GM19193 (cell line): Measurements from ENCODE around the gene AUNIP.

ENCODE experiments used
- POLR2A ChIP-seq: IDR thresholded peaks from 4 replicates; pipeline ENCODE4 v1.6.1; 2011; ENCODE audit not compliant: insufficient read depth, insufficient read length; ENCODE audit errors: extremely low read depth

Gene AUNIP

DNA sequence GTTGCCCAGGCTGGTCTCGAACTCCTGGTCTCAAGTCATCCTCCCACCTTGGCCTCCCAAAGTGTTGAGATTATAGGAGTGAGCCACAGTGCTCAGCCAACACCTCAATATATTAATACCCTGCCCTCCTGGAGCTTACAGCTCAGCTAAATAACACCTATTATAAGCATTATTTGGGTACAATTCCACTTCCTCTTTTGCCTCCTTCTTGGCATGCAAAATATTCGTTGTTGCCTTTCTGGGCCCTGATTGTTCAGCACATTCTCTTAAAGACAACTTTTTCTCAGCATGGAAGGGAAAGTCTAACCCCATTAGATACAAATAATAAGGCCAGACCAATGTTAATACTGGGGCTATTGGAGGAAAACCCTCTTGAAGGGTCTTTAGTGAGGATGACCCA, 13.5 kb upstream of the AUNIP start:
- no peak for TF ChIP-seq POLR2A

DNA sequence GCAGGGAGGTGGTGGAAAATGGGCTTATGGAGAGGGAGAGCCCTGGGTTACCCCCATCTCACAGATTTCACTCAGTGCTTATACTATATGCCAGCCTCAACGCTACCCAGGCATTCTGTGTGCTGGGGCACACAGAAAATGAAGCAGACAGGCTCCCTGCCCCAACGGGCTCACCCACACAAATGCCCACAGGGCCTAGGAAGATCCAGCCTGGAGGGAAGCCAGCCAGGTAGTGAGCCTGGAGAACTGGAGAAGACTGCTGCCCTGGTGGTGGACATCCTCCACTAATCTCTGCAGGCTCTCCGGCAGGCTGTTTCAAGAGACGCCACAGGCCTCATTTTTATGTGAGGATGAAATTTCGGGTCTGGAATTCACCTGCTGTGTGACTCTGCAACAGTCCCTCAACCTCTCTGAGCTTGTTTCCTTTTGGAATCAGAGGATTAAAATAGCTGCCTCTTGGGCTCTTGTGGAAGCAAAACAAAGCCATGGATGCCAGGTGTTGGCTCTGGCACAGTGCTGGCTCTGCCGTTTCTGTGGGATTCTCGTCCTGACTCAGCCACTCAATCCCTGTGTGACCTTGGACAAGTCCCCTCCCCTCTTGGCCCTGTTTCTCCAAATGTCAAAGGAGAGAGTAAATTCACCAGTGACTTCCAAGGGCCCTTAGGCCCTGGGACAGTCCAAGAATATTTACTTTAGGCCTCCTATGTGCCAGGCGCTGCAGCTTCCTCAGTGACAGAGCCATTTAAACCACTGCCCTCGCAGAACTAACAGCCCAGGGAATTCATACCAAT, 12.6 kb upstream of the AUNIP start:
- TF ChIP-seq POLR2A = no peak

DNA sequence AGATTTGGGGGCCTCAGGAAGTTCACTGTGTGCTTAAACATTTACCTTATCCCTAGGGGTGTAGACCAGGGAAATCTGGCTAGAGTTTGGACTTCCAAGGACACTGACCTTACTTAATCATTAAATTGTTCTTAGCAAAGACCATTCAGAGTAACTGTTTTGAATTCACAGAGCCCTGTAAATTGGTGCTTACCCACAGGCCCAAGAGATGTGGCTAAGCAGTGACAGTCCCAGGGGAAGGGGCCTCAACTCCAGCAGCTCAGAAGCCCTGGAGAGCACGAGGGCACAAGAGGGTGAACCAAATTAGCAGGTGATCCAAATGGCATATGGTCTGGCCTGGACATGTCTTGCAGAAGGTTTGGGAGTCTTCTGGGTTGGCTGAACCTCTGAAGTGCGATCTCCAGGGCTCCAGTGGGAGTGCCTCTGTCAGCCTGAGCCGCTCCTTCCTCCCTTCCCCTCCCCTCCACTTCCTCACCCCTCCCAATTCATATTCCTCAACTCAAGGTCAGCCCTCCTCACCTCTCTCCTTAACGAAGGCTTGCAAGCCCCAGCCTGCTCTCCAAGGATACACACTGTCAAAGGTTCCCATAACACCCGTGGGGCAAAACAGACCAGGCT, 11.9 kb upstream of the AUNIP start:
- TF ChIP-seq POLR2A = no peak

DNA sequence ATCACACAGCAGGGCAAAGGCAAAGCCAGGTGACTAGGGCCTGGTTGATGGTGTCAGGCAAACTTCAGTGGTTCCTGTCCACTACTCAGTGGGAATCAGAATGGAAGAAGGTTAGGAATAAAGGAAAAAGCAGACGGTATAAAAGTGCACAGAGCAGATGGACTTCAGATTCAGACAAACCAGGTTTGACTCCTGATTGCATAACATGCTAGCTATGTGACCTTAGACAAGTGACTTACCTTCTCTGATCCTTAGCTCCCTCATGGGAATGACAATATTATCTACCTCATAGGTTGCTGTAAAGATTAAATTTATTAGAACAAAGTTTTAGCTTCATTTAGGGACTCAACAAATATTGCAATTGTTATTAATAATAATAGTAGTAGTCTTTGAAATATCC, 11.4 kb upstream of the AUNIP start:
- TF ChIP-seq POLR2A = no peak

DNA sequence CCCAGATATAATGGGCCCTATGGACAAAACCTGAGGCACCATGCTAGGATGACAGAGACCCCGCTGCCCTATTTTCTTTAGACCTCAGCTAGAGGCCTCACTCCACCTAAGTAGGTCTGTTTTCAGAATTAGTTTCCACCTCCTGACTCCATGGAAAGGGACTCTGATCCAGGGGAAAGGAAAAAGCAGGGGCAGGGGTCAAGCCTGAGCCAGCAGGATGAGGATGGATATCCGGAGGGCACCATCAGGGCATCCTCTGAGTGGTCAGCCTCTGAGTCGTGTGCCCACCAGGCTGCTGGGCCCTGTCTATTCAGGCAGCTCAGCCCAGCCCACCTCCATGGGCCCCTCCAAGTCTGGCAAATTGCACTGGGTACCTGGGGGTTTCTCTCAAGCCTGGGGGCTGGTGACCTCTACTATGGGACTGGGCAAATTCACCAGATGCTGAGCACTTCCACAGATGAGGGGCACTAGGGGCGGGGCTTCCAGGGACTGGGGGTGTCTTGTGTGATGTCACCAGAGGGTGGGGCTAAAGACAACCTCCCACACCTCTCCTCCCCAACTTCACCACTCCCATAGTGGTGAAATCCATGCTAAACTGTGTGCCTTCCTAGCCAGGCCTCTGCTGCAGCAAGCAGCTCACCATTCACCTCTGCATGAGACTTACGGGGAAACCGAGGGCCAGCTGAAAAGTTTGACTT, 10.8 kb upstream of the AUNIP start:
- no peak for TF ChIP-seq POLR2A

DNA sequence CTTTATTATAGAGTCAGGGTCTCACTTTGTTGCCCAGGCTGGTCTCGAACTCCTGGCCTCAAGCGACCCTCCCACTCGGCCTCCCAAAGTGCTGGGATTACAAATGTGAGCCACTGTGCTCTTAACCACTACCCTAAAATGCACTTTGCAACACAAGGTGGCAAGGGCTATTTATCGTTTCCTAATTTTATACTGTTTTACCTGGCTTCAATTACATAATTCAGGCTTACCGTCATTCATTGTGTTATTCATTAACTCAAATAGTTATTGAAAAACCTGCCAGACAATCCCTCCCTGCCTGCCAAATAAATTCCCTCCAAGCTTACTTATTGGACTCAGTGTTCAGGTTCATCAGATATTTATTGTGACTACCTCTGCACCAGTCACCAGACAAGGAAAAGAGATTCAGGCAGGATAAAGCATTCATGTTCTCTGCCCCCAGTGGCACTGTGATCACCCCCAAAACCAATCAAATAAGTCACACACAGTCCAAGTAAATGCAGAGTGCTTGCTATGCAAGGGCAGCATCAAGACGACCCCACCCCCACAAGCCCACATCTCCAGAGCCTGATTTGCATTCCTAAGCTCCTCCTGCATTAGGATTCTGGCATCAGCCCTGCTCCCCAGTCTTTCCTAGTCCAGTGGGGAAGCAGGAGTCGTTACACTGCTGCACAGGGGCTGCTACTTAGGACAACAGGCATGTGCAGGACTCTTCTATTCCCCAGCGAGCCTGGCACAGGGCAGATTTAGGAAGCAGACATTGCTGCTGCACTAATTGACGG, 8.1 kb upstream of the AUNIP start:
- no peak for TF ChIP-seq POLR2A

DNA sequence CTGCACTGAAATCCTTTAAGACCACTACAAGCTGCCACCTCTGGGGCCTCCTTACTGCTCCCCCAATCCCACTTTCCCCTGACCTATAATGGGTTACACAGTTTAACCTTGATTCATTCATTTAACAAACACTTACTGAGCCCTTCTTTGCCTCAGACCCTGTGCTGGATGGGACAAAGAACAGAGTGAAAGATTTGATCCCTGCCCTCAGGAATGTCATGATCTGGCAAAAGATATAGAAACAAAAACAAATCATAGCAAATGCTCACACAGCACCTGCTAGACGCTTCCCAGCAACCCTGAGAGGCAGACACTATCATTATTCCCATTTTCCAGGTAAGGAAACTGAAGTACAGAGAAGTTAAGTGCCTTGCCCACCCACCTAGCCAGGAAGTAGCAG, 7.0 kb upstream of the AUNIP start:
- no peak for TF ChIP-seq POLR2A

DNA sequence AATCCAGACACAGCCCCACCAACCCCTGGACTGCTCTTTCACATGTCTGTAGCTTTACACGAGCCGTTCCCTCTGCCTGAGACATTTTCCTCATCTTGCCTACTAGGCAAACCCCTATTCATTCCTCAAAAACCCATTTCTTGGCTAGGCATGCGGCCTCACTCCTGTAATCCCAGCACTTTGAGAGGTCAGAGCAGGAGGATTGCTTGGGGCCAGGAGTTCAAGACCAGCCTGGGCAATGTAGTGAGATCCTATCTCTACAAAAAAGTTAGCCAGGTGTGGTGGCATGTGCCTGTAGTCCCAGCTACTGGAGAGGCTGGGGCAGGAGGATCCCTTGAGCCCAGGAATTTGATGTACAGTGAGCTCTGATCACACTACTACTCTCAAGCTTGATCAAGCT, 5.2 kb upstream of the AUNIP start:
- TF ChIP-seq POLR2A = no peak

DNA sequence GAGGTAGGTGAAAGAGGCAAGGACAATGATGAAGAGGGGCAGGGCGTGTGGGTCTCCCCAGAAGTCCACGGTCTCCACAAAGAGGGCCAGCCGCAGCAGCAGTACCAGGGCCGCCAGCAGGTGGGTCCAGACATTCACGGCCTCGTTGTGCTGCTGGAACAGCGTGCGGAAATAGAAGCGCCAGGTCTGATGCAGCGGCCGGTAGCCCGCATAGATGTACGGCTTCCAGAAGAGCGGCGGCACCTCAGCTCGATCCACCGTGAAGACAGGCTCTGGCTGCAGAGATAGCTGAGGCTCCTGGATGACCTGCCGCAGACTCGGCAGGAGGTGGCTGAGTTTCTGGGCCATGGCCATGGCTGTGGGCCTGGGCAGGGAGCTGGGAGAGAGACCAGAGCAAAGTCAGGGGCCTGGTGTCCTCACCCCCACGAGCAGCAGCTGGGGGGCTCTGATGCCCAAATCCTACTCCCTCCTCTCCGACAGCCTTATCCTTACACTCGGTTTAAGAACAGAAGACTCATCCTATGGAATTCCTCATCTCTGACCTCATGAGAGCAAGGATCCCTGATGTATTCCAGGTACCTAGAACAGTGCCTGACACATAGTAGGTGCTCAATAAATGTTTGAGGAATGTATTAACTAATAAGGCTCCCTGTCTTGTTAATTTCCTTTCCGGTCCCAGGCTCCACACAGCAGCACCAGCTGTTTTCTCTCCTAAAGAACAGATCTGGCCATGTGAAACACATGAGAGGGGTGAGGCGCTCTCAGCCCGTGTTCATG, 4.4 kb upstream of the AUNIP start:
- TF ChIP-seq POLR2A = no peak

DNA sequence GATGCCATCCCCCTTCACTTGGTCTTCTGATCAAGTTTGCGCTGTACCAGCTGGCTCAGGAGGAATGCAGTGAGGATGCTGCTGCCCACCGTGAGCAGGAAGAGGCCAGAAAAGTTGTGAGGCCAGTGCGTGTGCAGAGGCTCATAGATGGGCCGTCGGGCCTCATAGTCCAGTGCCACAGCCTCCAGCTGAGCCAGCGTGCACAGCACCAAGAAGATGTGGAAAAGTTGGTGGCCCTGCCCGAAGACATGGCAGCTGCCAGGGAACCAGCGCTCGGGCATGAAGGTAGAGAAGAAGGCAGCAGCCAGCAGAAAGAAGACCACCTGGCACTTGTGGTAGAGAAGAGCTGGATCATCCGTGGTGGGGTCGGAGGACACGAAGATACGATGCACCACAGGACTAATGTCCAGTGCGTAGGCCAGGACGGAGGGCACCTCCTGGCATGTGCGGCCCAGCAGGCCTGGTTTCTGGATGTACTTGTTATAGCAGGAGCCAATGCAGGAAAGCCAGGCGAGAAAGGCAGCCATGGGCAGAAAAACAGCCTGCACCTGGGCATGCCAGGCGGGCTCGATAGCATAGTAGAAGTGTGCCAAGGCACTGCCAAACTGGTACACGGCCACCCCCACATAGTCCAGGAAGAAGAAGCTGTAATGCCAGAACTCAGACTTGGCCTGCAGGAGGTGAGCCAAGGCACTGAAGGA, 3.7 kb upstream of the AUNIP start:
- TF ChIP-seq POLR2A = no peak

DNA sequence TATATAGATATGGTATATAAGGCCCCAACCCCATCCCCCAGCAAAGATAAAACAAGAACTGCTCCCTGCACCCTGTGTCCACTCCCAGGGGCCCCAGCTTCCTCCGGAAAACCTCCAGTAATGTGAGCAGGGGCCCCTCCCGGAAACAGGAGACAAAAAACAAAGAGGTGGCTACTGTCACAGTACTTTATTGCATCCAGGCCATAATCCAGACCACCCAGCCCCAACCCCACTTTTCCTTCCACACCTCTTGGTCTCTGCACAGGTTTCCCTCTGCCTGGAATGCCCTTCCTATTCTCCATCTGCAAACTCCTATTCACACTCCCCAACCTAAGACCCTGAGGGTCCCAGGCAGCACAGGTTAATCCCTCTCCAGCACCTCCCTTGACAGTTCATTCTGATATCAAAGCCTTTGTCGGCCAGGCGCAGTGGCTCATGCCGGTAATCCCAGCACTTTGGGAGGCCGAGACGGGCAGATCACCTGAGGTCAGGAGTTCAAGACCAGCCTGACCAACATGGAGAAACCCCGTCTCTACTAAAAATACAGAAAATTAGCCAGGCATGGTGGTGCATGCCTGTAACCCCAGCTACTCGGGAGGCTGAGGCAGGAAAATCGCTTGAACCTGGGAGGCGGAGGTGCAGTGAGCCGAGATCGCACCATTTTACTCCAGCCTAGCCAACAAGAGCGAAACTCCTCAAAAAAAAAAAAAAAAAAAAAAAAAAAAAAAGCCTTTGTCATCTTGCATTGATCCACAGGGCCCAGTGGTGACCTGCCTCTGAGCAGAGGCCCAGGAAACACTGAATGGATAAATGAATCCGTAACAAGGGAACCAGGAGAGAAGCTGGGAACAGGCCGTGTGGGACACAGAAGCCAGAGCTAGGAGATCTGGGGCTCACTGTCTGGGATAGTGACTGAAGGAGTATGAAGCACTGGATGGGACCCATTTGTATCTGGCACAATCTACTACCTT, 2.3 kb upstream of the AUNIP start:
- TF ChIP-seq POLR2A = no peak

DNA sequence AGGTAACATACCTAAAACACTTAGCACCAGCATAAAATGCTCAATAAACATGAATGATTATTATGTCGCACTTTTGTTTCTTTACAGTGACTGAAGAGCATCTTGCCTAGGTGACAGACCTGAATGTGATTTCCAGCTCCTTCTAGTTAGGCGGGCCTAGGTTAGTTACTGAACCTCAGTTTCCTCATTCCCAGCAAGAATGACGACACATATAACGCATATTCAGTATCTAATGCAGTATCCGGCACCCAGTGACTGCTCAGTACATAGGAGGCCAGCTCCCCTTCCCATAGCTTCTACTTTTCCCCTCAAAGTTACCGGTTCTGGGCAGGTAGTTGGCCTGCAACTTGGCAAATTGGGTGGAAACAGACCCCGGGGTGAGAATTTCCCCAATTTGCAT, 763 bp downstream of the AUNIP start:
- no peak for TF ChIP-seq POLR2A

DNA sequence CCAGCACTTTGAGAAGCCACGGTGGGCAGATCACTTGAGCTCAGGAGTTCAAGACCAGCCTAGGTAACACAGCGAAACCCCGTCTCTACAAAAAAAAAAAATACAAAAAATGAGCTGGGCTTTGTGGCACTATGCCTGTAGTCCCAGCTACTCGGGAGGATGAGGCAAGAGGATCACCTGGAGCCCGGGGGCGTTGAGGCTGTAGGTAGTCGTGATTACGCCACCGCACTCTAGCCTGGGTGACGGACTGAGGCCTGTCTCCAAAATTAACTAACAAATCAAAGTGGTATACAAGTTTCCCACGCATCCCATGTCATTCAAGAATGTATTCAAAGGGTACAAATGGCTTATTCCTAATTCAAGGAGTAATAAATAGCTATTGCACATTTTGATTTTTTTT, 2.4 kb downstream of the AUNIP start:
- TF ChIP-seq POLR2A = no peak

DNA sequence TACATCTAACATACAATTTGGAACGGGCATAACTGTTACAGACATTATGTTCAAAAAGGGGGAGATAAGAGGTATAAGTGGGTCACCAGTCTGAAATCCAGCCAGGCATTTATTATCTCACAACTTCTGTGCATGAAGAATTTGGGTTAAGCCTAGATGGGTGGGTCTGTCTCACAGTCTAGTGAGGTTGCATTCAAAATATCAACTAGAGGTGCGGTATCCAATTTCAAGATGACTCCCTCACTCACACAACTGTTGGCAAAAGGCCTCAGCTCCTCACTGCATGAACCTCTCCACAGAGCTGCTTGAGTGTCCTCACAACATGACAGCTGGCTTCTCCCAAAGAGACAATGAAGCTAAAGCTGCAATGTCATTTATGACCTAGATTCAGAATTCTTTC, 4.7 kb downstream of the AUNIP start:
- TF ChIP-seq POLR2A = no peak

DNA sequence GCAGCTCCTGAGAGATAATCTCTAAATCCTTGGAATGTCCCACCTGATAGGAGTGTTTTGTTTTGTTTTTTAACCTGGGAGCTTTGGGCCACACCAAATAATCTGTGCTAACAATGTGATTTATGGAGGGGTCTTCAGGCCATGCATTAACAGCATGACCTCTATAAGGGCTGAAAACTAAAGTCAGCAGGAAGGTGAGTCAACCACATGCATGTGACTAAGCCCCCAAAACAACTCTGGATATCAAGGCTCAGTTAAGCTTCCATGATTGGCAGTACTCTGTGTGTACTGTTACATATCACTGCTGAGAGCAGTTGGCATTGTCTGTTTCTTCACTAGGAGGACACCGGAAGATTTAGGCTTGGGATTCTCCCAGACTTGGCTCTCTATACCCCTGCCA, 10.7 kb downstream of the AUNIP start:
- TF ChIP-seq POLR2A = no peak
